GM19455 (cell line): ENCODE data around the gene NCAPD3.
"Not testable (repeated sequence)": the region's sequence is repeated elsewhere in the genome, so short reads cannot be mapped to it uniquely, and the experiment has no call there.

Experiments
- ATAC-seq: cut with Tn5 transposase; IDR thresholded peaks from one replicate; pipeline ENCODE4 v1.9.1; 2021; ENCODE audit not compliant: unreplicated experiment

The NCAPD3 gene

GRCh38 chr11:134229126-134229790 lies 5.5 kb upstream of the NCAPD3 start:
- no peak for ATAC-seq

GRCh38 chr11:134228625-134229024 lies 4.9 kb upstream of the NCAPD3 start:
- peak; percentile 40 for ATAC-seq

DNA sequence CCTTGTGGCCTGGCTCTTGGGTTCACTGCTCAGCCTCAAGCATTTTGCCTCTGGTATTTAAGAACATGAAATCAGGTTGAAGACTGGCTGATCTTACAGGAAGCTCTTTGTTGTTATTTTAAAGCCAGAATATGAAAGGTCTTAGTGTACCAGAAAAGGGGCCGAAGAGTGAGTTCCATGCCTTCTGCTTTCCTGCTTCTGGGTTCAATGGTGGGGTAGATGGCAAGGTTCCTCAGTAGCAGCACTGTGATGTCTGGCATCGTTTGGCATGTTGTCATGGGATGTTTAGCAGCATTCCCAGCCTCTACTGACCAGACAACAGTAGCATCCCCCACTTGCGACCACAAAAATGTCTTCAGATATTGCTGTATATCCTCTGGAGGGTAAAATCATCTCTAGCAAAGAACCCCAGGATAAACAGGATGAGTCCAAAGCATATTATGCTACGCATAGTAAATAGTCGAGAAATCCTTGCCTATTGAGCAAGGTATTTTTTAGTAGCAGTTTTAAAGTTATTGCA lies 3.1 kb upstream of the NCAPD3 start:
- ATAC-seq = no peak

- ATAC-seq = peak; percentile 26
Observed at GRCh38 chr11:134224710-134225664, 1.2 kb upstream of the NCAPD3 start.

DNA sequence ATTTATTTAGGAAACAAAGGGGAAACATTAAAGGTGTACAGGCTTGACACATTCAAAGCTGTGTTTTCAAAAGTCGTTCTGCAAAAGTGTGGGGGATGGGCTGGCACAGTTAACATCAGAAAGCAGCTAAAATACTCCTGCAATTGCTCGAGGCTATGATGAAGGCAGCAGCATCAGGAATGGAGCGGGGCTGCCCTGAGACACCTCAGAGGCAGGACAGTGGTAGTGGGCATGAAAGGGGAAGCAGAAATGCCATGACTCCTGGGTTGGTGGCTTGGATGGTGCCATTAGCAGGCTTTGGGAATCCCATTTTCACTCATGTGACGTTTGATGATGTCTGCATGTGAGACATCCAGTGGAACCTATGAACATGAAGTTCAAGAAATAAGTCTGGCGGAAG lies 646 bp downstream of the NCAPD3 start:
- no peak for ATAC-seq

DNA sequence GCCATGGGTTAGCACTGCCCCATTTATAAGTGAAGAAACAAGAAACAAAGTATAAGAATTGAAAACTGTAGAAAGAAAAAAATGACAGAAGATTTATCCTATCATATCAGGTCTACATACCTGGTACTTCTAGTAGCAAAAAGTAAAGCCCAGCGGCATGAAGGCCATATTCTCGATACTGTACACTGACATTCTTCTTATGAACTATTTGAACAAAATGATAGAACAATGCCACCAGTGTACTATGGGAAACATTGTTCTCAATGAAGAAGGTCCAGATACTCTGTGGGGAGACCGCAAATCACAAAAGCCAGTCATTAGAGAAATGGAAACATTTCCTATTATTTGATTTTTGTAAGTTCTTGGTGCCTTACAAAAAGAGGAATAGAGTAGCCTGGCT lies 7.0 kb downstream of the NCAPD3 start:
- no peak for ATAC-seq

GRCh38 chr11:134215836-134216235 lies 7.9 kb downstream of the NCAPD3 start:
- no peak for ATAC-seq

DNA sequence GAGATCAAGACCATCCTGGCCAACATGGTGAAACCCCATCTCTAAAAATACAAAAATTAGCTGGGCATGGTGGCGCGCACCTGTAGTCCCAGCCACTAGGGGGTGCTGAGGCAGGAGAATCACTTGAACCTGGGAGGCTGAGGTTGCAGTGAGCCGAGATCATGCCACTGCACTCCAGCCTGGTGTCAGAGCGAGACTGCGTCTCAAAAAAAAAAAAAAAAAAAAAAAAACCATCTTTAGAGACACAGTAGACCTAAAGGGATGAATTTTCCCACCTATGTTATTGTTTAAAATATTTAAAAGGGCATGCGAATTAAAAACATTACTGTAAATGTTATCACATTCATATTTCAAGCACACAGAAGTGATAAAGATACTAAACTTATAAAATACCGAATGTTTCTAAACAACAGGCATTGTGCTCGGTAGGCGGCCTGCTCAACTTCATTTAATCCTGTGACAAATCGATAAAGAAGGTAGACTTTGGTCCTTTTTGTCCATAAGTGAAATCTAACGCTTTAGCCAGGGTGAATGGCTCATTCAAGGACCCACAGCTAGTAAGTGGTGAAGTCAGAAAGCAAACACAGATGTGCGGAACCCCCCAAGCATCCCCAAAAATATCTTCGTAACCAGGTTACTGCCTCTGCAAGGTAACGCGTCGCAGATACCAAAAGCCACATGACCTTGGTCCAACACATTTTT lies 16.1 kb downstream of the NCAPD3 start:
- ATAC-seq = no peak

DNA sequence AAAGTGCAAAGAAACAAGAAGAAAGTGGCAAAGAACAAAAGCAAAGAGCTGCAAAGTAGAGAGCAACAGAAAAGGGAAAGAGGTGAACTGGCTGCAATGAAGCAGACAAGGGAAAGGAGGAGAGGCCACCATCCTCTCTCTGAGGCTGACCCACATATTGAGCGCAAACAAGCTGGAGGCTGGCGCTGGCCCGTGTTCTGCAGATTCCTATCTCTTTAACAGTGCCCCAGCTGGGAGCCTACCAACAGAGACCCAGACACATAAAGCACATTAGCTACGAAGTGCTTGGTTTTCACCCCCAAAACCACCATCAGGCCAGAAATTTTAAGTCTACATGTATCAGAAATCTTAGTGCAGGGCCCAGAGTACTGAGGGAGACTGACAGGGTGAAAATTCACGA lies 17.6 kb downstream of the NCAPD3 start:
- ATAC-seq = no peak

GRCh38 chr11:134205729-134206128 lies 18.0 kb downstream of the NCAPD3 start:
- no peak for ATAC-seq

- ATAC-seq = no peak
Observed at GRCh38 chr11:134202661-134203060, 21.1 kb downstream of the NCAPD3 start.

- no peak for ATAC-seq
Observed at GRCh38 chr11:134200688-134201087, 23.1 kb downstream of the NCAPD3 start.

DNA sequence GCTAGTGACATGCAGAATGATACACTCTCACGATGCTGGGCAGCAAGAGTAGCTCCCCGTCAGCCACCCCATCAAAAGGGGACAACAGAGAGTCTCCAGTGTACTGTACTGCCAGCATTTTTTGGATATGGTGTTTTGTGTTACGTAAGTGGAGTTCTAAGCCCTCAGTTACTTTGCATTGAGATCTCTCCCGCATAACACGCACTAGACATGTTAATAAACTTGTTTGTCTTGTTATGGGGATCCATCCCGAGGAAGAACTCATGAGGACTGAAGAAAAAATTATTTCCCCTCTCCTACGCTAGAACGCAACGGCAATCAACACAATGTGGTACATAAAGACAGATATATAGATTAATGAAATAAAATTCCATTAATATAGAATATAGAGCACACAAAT lies 24.2 kb downstream of the NCAPD3 start:
- ATAC-seq = no peak

- ATAC-seq = no peak
Observed at GRCh38 chr11:134196756-134197155, 27.0 kb downstream of the NCAPD3 start.

DNA sequence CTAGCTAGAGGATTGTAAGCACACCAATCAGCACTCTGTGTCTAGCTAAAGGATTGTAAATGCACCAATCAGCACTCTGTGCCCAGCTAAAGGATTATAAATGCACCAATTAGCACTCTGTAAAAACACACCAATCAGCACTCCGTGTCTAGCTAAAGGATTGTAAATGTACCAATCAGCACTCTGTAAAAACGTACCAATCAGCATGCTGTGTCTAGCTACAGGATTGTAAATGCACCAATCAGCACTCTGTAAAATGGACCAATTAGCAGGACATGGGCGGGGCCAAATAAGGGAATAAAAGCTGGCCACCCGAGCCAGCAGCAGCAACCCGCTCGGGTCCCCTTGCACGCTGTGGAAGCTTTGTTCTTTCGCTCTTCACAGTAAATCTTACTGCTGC lies 35.7 kb downstream of the NCAPD3 start:
- ATAC-seq = not testable (repeated sequence)

DNA sequence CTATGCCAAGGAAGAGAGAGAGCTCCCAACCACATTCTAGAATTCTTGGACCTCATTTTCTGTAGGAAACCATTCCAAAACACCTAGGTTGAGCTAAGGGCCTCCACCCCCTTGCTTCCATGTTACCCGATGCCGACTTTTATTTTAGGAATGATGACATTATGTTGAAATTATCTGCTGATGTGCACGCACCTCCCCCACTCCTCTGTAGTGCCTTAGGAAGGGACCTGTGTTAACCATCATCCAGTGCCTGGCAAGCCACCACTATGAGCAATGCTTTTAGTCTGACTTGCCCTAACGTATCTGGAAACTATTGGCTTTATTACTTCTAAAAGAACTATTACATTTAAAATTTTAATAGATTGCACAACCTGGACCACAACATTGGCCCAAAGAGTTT lies 42.1 kb downstream of the NCAPD3 start:
- ATAC-seq = no peak

GRCh38 chr11:134178032-134178674 lies 45.6 kb downstream of the NCAPD3 start:
- ATAC-seq = no peak

- ATAC-seq = no peak
Observed at GRCh38 chr11:134176284-134176683, 47.5 kb downstream of the NCAPD3 start.

DNA sequence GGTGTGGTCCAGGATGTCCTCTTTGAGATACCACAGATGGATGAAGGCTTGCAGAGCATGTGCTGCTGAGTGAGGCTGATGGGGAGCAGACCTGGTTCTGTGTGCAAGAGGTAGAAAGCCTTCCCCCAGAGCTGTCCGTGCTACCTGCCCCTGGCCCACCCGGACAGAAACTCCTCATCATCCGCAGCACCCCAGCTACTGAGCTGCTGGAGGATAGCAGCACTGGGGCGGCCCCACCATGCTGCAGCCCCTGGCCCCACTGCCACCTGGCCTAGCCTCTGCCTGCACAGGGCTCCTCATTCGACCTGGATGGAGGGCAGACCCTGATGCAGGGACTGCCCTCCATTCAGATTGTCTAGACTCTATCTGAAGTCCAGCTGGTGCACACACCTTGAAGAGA lies 50.5 kb downstream of the NCAPD3 start:
- no peak for ATAC-seq

DNA sequence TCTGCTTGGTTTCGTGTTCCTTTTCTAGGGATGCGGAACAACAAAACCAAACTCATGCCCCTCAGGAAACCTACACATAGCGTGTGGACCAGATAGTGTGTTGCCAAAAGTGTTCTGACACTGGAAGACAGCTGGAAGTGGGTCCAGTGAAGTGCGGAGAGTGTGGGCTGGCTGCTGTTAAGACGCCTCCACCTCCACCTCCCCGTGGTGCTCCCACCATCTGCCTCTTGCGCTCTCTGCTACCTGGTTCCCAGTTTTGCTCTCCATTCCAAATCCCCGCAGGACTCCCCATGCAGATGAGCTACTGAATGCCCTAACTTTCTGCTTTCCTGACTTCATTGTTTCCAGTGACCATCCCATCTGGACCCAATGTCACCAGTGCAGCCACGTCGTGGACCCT lies 51.8 kb downstream of the NCAPD3 start:
- no peak for ATAC-seq

DNA sequence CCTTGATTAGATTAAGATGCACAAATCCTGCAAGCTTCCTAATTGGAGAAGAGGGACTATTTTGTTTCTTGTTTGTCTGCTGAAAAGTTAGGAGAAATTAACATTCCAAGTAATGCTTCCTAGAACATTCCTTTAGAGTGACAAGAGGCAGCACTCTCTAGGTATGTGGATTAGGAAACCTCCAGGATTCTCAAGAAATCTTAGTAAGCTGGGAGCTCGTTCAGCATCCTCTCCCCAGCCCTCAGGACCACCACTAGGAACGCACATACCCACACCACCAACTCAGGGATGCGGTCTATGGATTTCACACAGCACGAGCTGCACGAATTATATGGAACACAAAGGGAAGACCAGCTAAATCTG lies 52.9 kb downstream of the NCAPD3 start:
- no peak for ATAC-seq
